Myocyte (in vitro differentiated cells): Measurements from ENCODE around the gene NOTCH2. TPM values are rescaled to one million over a fixed set of nuclear protein-coding genes. Genes with fewer than 3 reads are reported as not detected.
"Not testable (repeated sequence)": the region's sequence is repeated elsewhere in the genome, so short reads cannot be mapped to it uniquely, and the experiment has no call there.

Source experiments
- DNase-seq: peaks from one replicate; pipeline ENCODE4 v3.0.0-alpha.2; 2012; ENCODE audit warnings: low read depth
- polyA plus RNA-seq: library from polyadenylated mRNA; unstranded; fragments of >200 nt; gene quantifications from one replicate; pipeline ENCODE4 v1.2.1, GENCODE V29; 2012; ENCODE audit warnings: missing spikeins
- total RNA-seq: library from RNA; depleted of rRNA; stranded (reverse); fragments of >200 nt; gene quantifications from 2 replicates; pipeline ENCODE4 v1.2.3, GENCODE V29; 2014

The NOTCH2 gene
- total RNA-seq, result 52.0 and 55.7 TPM in 2 replicates
- polyA plus RNA-seq, result 56.4 TPM

DNA sequence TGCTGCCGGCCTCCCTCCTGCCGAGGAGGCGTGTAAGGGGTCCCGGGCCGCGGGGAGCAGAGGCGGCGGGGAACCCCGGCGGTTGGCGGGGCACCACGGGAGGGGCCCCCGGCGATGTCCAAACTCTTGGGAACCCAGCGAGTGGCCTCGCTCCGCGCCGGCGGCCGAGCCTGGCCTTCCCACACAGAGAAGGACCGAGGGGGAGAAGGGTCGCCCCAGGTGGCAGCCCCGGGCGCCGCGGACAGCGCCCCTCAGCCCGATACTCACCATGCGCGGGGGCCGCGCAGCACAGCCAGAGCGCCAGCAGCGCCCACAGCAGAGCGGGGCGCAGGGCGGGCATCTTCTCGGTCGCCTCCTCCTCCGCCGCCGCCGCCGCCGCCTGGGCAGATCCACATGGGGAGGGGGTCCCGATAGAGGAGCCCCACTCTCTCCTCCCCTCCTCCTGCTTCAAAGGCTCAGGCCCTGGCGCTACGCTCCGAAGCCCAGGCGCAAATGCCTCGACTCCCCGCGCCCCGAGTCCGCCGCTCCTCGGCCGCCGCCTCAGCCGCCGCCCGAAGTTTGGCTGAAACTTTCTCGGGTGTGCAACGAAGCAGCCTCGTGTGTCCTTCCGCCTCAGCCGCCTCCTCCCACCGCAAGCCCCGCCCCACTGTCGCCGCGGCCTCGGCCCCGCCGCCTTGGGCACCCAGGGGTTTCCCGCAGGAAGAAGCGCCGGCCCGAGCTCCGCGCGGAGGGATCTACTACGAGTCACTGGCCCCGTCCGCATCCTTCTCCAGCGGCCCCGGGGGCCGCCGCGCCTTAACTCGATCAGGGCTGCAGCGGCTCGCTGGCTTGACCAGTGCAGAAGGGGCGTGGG, at the start of gene NOTCH2:
NOTCH2 (minus strand) TSS at position 596 of the 853 bp plus-strand sequence; CDS start at position 340, 256 bp downstream.
- DNase-seq, result peak; percentile 42

DNA sequence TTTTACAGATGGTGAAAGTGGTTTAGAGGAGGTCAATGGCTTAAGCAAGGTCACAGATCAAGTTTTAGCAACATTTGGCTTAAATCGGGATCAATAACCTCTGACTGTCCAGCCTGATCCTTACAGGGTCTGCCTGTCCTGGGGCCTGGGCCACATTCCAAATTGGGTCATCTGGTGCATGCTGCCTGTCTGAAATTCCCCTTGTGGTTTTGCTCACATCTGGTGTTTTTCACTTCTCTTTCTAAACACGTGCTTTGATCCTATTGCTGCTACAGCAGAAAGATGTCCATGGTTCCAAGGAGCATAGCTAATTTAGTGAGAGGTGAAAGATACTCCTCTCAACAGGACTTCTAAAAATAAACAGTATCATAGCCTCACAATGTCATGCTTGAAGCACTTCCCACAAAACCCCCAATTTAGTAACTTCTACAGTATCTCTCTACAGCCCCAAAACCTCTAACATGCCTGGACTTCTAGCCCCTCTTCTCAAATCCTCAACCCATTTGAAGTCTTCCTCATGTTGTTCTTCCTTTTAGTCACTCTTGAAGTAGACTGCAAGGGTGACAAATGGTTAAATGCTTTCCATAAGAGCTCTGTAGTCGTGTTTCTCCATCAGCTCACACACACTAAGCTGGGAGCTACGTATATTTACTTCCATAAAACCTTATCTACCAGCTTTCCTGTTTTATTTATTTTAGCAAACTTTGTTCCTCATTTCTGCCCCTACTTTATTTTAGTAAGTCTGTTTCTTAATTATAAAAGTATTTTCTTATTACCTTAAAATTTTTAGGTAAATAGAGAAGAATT, 48.1 kb upstream of the NOTCH2 start:
- DNase-seq, result peak; percentile 41

DNA sequence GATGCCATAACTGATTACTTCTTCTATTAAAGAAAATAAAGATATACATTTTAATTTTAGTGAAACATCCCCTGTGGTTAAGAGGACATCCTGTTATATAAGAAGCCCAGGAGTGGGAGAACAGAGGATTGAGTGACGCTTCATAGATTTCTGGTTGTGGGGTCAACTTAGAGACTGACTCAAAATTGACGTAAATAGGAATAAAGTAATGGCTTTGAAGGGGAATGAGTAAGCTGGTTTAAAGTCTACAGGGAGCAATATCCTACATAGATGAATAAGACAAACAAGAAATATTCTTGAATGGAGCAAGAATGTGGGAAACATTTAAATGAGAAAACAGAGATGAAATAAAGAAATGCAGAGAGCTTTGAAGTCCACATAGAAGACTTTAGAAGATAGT, 46.6 kb upstream of the NOTCH2 start:
- not testable (repeated sequence) for DNase-seq

DNA sequence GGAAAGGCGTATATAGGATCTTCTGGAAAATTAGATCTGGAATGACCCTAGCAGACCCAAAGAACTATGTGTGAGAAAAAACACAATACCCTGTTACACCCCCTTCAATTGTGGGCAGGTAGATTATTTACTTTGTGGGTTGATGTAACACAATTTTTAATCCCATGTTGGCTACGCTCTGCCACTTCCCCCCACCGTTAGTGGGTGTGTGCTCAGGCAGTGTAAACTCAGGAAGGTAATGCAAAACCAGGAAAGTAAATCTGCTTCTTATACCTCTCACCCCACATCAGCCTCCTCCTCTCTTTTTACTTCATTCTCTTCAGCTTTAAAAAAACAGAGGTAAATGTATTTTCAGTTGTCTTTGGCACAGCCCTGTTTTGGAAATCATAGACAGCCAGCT, 43.7 kb upstream of the NOTCH2 start:
- not testable (repeated sequence) for DNase-seq

DNA sequence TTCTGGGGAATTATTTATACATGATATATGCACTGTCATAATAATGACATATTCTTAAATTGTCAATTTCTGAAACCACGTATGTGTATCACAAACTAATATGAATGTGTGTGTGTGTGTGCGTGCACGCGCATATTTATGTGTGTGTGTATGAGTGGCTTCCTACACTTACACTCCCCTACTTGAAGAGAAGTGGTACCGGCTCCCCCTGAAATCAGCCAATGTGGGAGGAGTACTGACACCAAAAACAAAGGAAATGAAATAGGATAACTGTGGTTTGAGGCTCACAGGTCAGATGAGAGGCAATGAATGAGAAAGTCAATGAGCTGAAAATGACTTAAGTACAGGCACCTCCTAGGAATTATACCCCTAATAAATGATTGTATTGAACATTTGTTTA, 42.8 kb upstream of the NOTCH2 start:
- not testable (repeated sequence) for DNase-seq

DNA sequence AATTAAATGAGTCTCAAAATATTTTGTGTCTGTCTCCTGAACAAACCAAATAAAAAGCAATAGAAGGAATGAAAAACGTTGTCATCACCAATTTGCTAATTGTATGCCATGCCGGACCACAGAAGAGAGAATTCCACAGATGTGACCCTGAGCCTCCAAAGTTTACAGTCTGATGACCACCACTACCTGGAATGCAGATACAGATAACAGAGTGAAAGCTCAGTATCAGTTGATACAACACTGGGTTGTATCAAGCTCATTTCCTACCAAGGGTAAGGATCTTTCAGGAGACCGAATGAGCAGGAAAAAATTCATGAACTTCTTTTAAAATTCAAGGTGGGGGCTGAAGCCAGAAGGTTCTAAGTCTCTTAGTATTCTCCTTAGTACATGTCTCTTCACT, 42.3 kb upstream of the NOTCH2 start:
- not testable (repeated sequence) for DNase-seq

DNA sequence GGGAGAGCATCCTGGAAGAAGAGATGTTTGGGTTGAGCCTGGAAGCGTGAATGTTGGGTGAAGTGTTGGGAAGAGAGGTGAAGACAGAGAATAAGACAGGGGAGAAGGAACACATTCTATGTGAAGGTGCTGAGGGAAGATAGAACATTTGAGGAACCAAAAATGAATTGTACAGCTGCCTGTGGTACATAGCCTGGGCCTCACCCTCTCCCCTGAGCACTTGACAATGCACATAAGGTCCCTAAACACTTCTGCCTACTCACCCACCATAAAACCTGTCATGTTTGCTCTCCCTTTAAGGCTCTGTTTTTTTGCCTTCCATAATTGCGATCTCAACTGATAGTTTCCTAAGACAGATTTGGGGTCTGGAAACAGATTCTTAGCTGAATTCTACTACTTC, 41.5 kb upstream of the NOTCH2 start:
- not testable (repeated sequence) for DNase-seq

DNA sequence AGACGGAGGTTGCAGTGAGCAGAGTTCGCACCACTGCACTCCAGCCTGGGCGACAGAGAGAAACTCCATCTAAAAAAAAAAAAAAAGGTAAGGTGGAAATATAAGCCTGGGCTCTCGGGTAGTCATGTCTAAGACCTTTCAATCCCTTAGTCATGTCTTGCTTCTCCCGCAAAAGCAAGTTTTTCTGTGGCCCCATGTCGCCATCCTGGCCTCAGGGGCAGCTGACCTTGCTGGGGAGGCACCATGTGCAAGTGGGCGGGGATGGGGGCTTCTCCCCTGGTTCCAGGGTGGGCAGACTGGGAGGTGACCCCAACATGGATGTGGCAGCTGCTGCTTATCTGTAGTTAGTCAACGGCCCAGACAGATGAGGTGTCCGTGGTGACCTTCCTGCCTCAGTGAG, 40.2 kb upstream of the NOTCH2 start:
- not testable (repeated sequence) for DNase-seq

DNA sequence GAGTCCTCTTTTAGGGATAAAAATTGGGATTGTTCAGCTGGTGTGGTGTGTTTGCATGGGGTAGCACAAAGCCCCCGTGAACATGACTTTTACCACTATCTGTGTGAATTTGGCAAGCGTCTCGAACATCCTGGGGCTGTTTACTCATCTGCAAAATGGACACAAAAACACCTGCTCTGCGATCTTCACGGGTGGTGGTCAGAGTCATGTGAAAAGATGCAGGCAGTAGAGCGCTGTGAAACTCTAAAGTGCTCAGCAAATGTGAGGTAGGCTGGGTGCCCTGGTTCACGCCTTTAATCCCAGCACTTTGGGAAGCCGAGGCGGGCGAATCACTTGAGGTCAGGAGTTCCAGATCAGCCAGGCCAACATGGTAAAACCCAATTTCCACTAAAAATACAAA, 39.7 kb upstream of the NOTCH2 start:
- not testable (repeated sequence) for DNase-seq

DNA sequence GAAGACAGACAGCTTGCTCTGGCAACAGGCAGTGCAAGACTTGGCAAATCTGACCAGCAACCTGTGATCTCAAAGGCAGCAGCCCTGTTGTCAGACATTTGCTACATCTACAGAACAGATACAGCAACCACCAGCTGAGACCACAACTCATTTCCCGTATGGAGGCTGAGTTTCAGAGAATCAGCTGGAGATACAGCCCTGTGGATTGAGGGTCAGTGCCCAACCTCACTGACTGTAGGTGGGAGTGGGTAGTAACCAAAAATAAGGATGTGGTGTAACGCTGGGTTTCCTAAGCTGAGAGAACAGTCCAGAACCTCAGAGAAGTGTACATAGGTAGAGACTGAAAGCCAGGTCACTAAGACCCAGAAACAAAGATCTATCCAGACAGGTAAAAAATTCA, 35.8 kb upstream of the NOTCH2 start:
- not testable (repeated sequence) for DNase-seq

DNA sequence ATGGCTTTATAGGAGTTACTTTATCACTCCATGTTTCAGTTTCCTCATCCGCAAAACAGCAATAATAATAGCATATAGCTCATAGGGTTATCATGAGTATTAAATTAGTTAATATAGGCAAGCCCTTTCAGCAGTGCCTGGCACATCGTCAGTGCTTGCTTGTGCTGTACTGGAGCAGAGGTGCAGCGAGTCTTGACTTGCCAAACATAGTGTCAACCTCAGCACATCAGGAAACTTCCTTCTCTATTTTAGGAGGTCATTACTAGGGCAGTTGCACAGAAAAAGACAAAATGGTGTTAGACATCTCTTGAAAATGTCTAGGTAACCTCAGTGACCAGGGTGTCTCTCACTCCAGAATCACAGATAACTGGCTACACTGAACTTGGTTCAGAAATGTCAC, 34.3 kb upstream of the NOTCH2 start:
- DNase-seq, result not testable (repeated sequence)

DNA sequence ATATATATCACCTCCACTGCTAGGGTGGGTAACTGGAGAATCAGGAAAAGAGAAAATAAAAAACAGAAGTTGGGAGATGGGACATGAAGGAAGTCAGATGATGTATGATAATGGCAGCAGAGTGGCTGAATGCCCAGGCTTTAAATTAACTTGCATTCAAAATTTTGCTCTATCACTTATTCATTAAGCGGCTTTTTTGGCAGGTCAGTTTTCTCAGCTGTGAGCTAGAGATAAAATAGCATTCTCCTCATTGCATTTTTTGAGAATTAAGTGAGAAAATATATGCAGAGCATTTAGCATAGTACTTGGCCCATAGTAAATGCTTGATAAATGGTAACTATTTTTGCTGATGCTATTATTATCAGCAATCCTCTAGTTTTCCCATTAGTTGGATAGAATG, 32.1 kb upstream of the NOTCH2 start:
- DNase-seq, result not testable (repeated sequence)

DNA sequence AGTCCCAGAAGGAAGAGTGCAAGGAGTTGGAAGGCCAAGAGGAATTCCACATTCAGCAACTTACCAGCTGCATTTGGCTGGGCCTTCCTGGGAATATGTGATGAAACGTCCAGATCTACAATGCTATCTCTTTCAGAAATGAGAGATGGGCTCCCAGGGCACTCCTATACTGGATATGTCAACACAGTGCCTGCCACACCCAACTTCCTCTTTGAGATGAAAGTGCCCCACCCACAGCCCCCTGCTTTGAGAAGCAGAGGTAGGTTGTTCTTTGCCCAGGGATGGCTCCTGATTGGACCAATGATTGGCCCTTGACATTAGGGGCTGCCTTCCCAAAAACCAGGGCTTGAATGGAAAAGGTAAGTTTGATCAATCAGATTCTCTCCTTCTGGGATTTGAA, 31.1 kb upstream of the NOTCH2 start:
- not testable (repeated sequence) for DNase-seq

DNA sequence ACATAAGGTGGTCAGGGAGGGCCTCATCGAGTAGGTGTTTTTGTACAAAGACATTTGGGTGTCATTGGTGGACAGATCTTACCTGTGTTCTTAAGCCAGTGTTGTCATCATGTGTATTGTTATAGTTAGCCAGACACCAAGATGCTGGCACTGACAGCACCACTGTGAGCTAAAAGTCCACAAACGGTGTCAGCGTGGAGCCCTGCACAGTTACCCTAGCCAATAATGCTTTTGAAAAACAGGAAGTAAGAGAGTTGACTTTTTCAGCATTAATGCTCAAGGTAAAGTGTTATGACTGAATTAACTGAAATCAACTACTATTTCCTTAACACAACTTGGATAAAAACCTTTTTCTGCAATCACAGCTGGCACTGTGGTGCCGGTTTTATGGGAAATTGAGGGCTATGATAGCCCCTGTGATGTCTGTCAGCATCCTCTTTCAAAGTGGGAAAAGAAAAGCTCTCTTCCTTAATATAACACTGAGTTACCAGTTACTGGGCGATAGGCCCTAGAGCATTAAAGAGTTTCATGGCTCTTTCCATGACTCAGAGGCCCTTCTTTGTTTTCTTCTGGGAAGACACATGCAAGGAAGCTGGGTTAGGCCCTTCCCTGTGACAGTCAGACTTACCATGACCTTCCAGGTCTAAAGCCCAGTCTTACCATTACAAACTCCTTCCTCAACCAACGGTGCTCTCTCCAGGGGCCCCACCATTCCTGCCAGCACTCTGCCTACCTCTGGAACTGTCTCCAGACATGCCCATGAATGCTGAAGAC, 29.7 kb upstream of the NOTCH2 start:
- not testable (repeated sequence) for DNase-seq

DNA sequence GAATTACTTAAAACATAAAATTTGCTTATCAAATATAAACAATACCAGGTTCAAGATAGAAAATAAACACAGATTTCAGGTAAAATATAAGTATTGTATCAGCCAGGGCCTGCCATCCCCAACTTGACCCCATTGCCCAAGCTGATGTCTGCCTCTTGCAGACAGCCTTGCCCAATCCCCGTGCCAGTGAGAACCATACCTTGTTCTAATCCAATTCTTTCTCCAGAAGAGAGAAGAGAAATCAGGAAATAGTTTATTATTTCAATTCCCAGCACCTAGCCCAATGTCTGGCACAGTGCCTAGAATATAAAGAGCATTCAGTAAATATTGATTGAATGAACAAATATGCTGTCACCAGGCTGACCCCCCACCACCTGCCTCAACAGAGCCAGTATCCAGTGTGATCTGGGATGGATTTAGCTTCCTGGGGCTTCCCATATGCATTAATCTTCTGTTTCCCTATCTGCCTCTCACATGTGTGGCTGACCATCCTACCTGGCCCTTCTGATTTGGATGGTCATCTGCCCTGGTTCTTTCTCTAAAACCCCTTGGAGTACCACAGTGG, 27.6 kb upstream of the NOTCH2 start:
- DNase-seq, result not testable (repeated sequence)

DNA sequence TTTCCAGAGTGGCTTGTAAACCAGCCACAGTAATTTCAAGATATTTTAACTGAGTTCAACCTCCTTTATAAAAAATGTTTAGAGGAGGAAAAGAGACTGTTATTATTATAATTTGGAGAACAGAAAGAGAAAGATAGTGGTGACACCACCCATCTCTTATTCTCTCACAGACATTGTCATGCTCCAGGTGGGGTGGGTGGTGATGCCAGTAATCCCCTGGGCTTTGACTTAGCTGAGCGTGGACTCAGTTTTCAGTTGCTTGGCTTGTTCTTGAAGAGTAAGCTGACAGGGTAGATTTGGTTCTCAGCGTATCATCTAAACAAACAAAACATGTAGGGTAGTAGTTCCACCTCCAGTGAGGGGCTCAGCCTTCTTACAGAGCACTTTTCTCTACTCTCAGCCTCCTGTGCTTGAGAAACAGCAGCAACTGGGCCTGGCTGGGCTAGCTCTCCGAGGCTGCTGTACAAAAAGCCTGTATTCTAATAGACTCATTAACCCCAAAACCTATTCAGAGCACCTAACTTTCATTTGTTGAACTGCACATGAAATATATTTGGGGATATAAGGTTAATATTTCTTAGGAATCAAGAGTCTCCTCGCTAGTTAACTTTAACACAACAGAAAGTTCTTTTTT, 24.2 kb upstream of the NOTCH2 start:
- not testable (repeated sequence) for DNase-seq

DNA sequence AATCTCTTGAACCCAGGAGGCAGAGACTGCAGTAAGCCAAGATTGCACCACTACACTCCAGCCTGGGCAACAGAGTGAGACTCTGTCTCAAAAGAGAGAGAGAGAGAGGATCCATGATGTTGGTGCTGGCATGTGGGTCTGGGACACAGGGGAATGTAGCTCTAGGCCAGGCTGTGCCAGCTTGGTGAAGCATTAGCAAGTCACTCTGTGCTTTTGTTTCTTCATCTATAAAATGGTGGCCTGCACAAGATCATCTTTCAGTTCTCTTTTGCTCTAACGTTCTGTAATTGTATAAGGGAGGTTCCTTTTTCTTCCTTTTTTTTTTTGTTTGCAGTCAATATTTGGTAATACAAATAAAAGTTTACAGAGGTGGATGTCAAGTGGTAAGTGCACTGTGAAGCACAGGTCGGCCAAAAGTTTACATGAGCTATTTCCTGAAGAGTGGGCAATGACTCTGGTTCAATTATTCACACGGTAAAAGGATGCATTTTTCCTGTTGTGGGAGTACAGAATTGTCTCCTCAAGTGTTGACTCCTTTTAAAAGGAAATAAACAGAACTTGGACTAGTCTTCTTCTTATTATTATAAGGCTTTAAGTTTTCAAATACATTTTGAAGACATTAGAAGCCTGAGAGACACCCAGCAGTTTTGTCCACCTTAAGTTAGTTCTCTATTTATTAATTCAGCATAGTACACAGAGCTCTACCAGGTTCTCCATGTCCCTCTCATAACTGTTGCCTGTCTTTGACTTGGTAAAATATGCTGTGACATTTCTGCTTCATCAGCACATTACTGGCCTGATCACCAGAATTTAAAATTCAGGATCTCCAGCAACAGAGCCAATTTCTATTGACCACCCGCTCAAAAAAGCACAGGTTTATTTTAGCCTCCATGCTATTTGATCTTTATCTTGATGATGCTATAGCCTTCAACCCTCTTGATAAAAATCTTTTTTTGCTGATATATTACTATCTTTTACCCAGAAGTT, 23.1 kb upstream of the NOTCH2 start:
- not testable (repeated sequence) for DNase-seq

DNA sequence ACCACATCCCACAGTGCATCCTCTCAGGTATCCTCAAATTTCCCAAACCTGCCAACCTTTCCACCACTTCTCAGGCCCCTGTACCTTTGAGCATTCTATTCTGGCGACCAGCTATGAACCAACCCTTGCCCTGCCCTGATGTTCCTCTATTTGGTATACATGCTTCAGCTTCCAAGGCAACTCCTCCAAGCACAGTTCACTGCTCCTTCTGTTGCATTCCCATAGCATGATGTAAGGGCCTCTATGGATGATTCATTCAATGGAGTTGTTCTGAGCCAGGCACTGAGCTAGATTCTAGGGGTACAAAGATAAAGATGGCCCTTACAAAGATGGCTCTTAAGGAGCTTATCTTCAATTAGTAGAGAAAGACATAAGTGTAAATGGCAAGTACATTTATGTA, 21.4 kb upstream of the NOTCH2 start:
- not testable (repeated sequence) for DNase-seq

DNA sequence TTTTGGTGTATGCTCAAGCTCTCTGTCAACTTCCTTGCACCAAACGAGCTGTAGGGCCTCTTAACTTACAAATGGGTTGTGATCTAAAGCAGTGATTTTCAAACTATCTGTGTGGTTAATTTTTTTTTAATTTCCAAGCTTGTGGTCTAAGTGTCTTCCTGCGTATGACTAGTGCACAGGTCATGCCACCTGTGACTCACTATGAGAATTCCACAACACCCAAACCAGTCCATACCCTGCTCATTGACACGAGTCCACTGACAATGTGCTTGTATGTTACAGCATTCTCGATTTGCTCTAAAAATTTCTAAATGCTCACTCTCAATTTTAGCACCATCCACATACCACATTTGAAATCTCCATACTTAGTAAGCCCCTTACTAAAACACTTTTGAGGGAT, 18.5 kb upstream of the NOTCH2 start:
- peak; percentile 2 for DNase-seq
